ENCODE measurements around the gene CD48. TPM values are rescaled to one million over a fixed set of nuclear protein-coding genes. Genes with fewer than 3 reads are reported as not detected.
A peak's percentile ranks its signal among the peaks of the same experiment; 100 is the strongest.
"Not testable (repeated sequence)": the region's sequence is repeated elsewhere in the genome, so short reads cannot be mapped to it uniquely, and the experiment has no call there.

Gene CD48
- polyA plus RNA-seq, 4 donors = 0.66 to 2.6 (median 1.5) TPM

DNA sequence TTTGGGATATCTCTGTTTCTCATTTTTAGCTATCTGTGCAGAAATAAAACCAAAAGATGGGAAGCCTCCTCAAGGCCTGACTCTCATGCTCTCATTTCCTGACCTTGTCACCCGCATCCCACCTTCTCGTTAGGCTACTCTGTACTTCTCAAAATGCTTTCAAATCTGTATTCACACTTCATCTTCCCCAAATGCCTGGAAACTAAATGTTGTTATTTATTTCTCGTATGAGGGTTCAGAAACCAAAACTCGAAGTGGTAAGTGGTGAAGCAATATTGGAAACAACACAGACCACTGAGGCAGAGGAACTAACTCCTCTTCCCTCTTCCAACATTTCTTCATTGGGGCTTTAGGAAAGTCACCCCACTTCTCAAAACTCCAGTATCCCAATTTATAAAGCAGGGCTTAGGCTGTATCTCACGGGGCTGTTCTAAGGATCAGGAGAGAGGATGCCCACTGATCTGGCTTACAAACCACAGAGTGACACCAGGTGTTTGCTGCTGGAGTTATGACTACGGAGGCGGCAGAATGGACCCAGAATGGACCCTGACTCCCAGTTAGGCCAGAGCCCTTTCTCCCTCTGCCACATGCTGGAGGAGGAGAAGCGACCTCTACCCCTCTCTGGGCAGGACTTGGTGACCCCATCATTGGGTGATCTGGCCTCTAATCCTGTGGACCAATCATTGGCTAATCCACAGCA is 31.0 kb upstream of the CD48 start:
- no peak for DNase-seq (ENCODE audit: low read depth in 4 of 4, low spot score in 2 of 4)

GRCh38 chr1:160741612-160742348 is 30.2 kb upstream of the CD48 start:
- DNase-seq (ENCODE audit: low read depth in 4 of 4, low spot score in 2 of 4) = no peak

- no peak for DNase-seq (ENCODE audit: low read depth in 4 of 4, low spot score in 2 of 4)
These were observed 29.5 kb upstream of the CD48 start for GRCh38 chr1:160741092-160741501.

- no peak for DNase-seq (ENCODE audit: low read depth in 4 of 4, low spot score in 2 of 4)
These were observed 28.6 kb upstream of the CD48 start for GRCh38 chr1:160740133-160740688.

GRCh38 chr1:160739098-160739511 is 27.5 kb upstream of the CD48 start, which contains the start of gene SLAMF7:
TSS of gene SLAMF7 (plus strand) at chr1:160739247. CDS start at chr1:160739302, 55 bp downstream.
- no peak for DNase-seq (ENCODE audit: low read depth in 4 of 4, low spot score in 2 of 4)

- DNase-seq (ENCODE audit: low read depth in 4 of 4, low spot score in 2 of 4) = no peak
These were observed 26.6 kb upstream of the CD48 start for GRCh38 chr1:160738271-160738670.

- no peak for DNase-seq (ENCODE audit: low read depth in 4 of 4, low spot score in 2 of 4)
These were observed 22.7 kb upstream of the CD48 start for GRCh38 chr1:160734301-160734700.

- DNase-seq (ENCODE audit: low read depth in 4 of 4, low spot score in 2 of 4) = no peak
These were observed 22.3 kb upstream of the CD48 start for GRCh38 chr1:160733898-160734297.

DNA sequence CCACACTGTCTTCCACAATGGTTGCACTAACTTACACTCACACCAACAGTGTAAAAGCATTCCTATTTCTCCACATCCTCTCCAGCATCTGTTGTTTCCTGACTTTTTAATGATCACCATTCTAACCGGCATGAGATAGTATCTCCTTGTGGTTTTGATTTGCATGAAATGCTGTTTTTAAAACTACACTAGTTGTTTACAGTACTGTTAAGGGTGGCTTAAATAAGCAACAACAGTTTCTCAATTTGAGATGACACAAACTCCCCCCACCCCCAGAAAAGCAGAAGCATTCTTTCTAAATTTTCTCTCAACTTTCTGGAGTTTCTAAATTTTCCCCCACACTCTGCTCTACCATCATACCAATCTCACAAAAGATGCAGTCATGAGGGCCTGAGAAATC is 20.4 kb upstream of the CD48 start:
- no peak for DNase-seq (ENCODE audit: low read depth in 4 of 4, low spot score in 2 of 4)

DNA sequence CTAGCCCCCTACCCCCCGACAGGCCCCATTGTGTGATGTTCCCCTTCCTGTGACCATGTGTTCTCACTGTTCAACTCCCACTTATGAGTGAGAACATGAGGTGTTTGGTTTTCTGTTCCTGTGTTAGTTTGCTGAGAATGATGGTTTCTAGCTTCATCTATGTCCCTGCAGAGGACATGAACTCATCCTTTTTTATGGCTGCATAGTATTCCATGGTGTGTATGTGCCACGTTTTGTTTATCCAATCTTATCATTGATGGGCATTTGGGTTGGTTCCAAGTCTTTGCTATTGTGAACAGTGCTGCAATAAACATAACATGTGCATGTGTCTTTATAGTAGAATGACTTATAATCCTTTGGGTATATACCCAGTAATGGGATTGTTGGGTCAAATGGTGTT is 19.9 kb upstream of the CD48 start:
- DNase-seq (ENCODE audit: low read depth in 4 of 4, low spot score in 2 of 4) = not testable (repeated sequence)

GRCh38 chr1:160727316-160727640 is 15.7 kb upstream of the CD48 start:
- DNase-seq (ENCODE audit: low read depth in 4 of 4, low spot score in 2 of 4) = no peak

- peak in 3 of 4 donors; percentile 34 to 39 (median 37) for DNase-seq (ENCODE audit: low read depth in 4 of 4, low spot score in 2 of 4)
These were observed 15.1 kb upstream of the CD48 start for GRCh38 chr1:160726498-160727315.

DNA sequence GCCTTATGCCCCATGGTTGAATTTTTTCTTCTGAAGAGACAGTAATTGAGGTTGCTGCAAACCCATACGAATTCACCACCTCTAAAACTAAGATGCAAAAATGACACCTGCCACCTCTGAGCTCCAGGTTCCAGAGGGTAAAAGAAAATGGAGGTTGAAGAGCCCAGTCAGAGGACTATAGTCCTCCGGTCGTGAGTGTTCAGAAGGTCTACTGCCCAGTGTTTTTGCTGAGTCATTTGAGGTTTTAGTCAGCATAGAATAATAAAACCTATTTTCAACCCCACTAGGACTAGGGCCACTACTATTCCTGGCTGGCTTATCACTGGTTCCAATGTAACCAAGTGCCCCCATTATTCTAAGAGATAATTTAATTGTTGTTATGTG is 14.5 kb upstream of the CD48 start:
- DNase-seq (ENCODE audit: low read depth in 4 of 4, low spot score in 2 of 4) = no peak

- no peak for DNase-seq (ENCODE audit: low read depth in 4 of 4, low spot score in 2 of 4)
These were observed 13.0 kb upstream of the CD48 start for GRCh38 chr1:160724465-160725242.

DNA sequence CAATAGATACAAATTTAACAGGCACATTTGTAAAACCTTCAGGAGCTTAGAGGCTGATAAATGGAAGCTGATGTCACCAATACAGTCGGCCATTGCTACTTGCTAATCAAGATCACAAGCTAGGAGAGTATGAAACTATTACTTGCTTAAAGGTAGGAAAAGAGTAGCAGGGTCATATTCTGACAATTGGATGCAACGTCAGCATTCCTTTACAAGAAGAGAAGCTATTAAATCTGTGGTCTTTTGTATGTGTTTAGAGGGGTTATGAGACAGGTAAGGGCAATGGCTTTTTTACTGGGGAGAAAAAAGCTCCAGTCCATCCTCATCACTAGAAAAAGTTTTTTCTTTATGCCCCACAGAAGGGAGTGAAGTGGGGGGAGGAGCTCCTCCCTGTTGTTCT is 11.7 kb upstream of the CD48 start:
- no peak for DNase-seq (ENCODE audit: low read depth in 4 of 4, low spot score in 2 of 4)

DNA sequence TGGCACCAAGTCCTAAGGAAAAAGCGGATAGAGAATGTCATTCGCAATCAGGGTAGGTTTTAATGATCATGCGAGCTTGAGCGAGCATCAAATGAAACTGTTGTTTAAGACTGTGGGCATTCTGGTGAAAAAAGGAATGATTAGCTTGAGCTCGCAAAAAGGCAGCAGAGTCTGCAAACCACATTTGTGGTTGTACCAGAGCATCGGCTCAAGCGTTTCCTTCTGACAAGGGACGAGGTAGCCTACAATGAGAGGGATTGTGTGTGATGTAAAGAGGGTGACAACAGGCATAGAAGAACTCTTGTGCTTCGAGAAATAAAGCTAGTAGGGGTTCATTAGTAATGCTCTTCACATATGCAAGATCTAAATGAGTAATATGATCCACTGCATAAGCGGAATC is 11.1 kb upstream of the CD48 start:
- no peak for DNase-seq (ENCODE audit: low read depth in 4 of 4, low spot score in 2 of 4)

GRCh38 chr1:160721473-160721872 is 9.9 kb upstream of the CD48 start:
- no peak for DNase-seq (ENCODE audit: low read depth in 4 of 4, low spot score in 2 of 4)

DNA sequence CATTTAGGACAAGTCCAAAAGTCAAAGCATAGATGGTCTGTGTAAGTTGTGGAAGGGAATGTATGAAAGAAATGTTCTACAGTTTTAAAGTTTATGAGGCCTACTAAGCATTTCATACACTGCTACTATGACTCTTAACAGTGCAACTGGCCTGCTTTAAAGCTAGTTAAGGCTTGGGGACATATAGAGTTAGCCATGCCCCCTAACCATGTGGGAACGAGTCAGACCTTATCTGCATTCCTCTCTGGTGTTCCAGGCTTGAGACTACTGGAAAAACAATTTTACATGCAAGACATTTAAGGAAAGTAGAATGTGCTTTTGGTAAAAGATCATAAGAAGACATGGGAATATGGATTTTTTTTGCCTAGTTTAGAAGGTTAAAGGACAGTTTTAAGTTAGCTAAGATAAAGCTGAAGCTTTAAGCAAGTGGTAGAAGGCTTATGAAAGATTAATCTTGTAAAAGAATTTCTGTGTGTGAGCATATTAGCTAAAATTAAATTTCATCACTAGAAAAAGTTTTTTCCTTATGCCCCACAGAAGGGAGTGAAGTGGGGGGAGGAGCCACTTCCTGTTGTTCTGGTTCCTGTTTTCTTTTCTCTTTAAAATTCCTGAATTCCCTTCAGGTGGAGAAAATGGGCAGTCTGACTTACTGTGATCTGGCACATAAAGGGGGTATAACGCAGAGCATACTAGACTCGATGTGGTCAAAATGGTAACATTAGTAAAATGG is 8.9 kb upstream of the CD48 start:
- no peak for DNase-seq (ENCODE audit: low read depth in 4 of 4, low spot score in 2 of 4)

DNA sequence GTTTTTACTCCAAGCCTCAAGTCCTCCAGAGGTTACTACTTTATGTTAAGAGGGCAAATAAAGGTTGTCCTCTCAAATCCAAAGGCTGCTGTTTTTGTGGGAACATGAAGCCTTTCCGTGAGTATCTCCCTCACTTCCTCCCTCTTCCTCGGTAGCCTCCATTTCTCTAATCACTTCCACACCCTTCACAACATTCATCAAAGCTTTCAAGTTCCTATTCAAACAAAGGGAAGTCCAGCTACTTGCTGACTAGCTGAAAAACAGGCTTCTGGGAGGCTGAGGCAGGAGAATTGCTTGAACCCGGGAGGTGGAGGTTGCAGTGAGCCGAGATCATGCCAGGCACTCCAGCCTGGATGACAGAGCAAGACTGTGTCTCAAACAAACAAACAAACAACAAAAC is 6.6 kb upstream of the CD48 start:
- no peak for DNase-seq (ENCODE audit: low read depth in 4 of 4, low spot score in 2 of 4)

DNA sequence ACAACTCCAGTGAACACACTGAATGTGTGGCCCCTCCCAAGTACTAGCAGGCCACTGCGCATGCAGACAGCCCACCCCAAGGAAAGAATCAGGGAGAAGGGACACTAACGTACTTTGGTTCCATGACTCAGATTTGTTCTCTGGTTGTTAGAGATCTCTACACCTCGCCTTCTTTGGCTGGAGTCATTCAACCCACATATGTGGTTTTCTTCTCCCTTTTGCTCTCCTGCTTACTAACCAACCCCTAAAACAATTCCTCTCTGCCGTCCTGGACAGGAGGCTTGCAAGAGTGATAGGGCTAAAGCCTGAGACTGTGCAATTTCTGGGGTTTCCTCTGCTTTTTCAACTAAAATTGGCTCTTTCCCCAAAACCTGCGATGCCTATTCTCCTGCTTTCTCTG is 5.7 kb upstream of the CD48 start:
- DNase-seq (ENCODE audit: low read depth in 4 of 4, low spot score in 2 of 4) = no peak
